GM12878 (cell line): ENCODE results near the gene USB1. TPM values are rescaled to one million over a fixed set of nuclear protein-coding genes. Genes with fewer than 3 reads are reported as not detected.

Source experiments
- ATAC-seq: fragments of 200-7000 bp; cut with Tn5 transposase; 3 replicates; pipeline ENCODE4 v1.9.1; 2020; ENCODE audit warnings: mild to moderate bottlenecking, moderate library complexity
- BruUV-seq: library from RNA; stranded (reverse); fragments of 400-500 nt; replicated peaks from 2 replicates; lab custom pipeline; 2021; lab: Mats Ljungman, UMichigan
- CTCF ChIA-PET: fragments of 300-600 bp; sonication (Branson Sonifier 250); formaldehyde crosslinking; extraction: SDS; loops from one replicate; lab custom pipeline; 2021; ENCODE audit warnings: inconsistent platforms; lab: Yijun Ruan, JAX
- POLR2A ChIA-PET: fragments of 350-600 bp; formaldehyde crosslinking; extraction: SDS; loops from one replicate; lab custom pipeline; 2021; ENCODE audit warnings: inconsistent platforms; lab: Charles Lee
- RAD21 ChIA-PET: fragments of 300-600 bp; sonication (Branson Sonifier 250); formaldehyde crosslinking; loops from one replicate; lab custom pipeline; 2023; ENCODE audit warnings: antibody characterized with exemption; ENCODE audit not compliant: unreplicated experiment; lab: Charles Lee
- SMC1A ChIA-PET: fragments of 300-600 bp; sonication (Branson Sonifier 250); formaldehyde crosslinking; loops from one replicate; lab custom pipeline; 2023; ENCODE audit not compliant: unreplicated experiment, uncharacterized antibody; lab: Charles Lee
- DNase-seq: peaks from one replicate; pipeline ENCODE4 v3.0.0-alpha.2; 2011; ENCODE audit warnings: low read depth, low spot score
- FAIRE-seq: peaks from 3 replicates; lab custom pipeline; 2011; peaks lifted over from hg19 to GRCh38; lab: Jason Lieb, UNC
- H2AFZ ChIP-seq: 2 replicates; pipeline ENCODE4 v1.6.0; 2011; ENCODE audit warnings: low read depth, low read length, control low read depth; ENCODE audit not compliant: control insufficient read depth
- H3K27ac ChIP-seq: 2 replicates; pipeline ENCODE4 v1.5.1; 2011; ENCODE audit warnings: control low read depth; ENCODE audit not compliant: control insufficient read depth, insufficient read depth
- H3K27me3 ChIP-seq, 2 experiments: replicated peaks in 1 of 2; 2 replicates each; pipeline versions ENCODE4 v1.6.0 to v1.6.1; 2011; ENCODE audit warnings: low read length in 1 of 2; ENCODE audit not compliant: control insufficient read depth in 2 of 2, insufficient read depth in 2 of 2
- H3K36me3 ChIP-seq, 2 experiments: 2 replicates each; pipeline ENCODE4 v1.5.1; 2011; ENCODE audit warnings: low read length in 1 of 2; ENCODE audit not compliant: control insufficient read depth in 2 of 2, insufficient read depth in 2 of 2
- H3K4me1 ChIP-seq: 2 replicates; pipeline ENCODE4 v1.6.1; 2011; ENCODE audit warnings: mild to moderate bottlenecking, low read length, moderate library complexity, mixed read lengths; ENCODE audit not compliant: control insufficient read depth, insufficient read depth
- H3K4me2 ChIP-seq: 2 replicates; pipeline ENCODE4 v1.6.0; 2011; ENCODE audit warnings: control low read depth; ENCODE audit not compliant: control insufficient read depth, insufficient read depth
- H3K4me3 ChIP-seq: fragments of 200-600 bp; sonication (generic); 2 replicates; pipeline ENCODE4 v1.5.1; 2016
- H3K79me2 ChIP-seq: 2 replicates; pipeline ENCODE4 v1.6.0; 2011; ENCODE audit warnings: low read length; ENCODE audit not compliant: control insufficient read depth, insufficient read depth
- H3K9ac ChIP-seq: 2 replicates; pipeline ENCODE4 v1.8.0; 2011; ENCODE audit warnings: low read length, control low read depth, mixed read lengths; ENCODE audit not compliant: control insufficient read depth, insufficient read depth
- H3K9me3 ChIP-seq: replicated peaks from 3 replicates; pipeline ENCODE4 v1.5.1; 2011; ENCODE audit warnings: mild to moderate bottlenecking, low read length; ENCODE audit not compliant: control insufficient read depth, insufficient read depth
- H4K20me1 ChIP-seq: 2 replicates; pipeline ENCODE4 v1.6.0; 2011; ENCODE audit not compliant: control insufficient read depth, insufficient read depth
- ASH2L ChIP-seq: fragments of 300-600, 200-600 bp; sonication (generic); IDR thresholded peaks from 2 replicates; pipeline ENCODE4 v1.6.1; 2017; ENCODE audit warnings: low read depth, mild to moderate bottlenecking, borderline replicate concordance
- BHLHE40 ChIP-seq, 2 experiments: fragments of 450-650 bp in 1 of 2; IDR thresholded peaks; 2 replicates each; pipeline ENCODE4 v1.6.1; 2011 to 2017; ENCODE audit warnings: low read depth in 2 of 2, borderline replicate concordance in 1 of 2, improper control_type of control experiment in 1 of 2, low read length in 1 of 2, mild to moderate bottlenecking in 1 of 2
- ESRRA ChIP-seq: IDR thresholded peaks from 2 replicates; pipeline ENCODE4 v1.6.1; 2012; ENCODE audit warnings: mild to moderate bottlenecking, low read length, improper control_type of control experiment
- HDAC2 ChIP-seq: fragments of 200-600 bp; sonication (generic); IDR thresholded peaks from 2 replicates; pipeline ENCODE4 v1.6.1; 2017
- MAX ChIP-seq: IDR thresholded peaks from 2 replicates; pipeline ENCODE4 v1.6.1; 2012; ENCODE audit warnings: low read depth, low read length, improper control_type of control experiment
- MEF2A ChIP-seq: IDR thresholded peaks from 2 replicates; pipeline ENCODE4 v1.6.1; 2011; ENCODE audit warnings: low read depth, mild to moderate bottlenecking, low read length, moderate library complexity; ENCODE audit not compliant: insufficient read depth
- MTA3 ChIP-seq: IDR thresholded peaks from 2 replicates; pipeline ENCODE4 v1.6.1; 2012; ENCODE audit warnings: low read length, inconsistent platforms, borderline replicate concordance
- NR2C2 ChIP-seq: IDR thresholded peaks from 2 replicates; pipeline ENCODE4 v1.6.1; 2011; ENCODE audit warnings: borderline replicate concordance, low read depth; ENCODE audit not compliant: control insufficient read depth, insufficient read length
- PAX8 ChIP-seq: fragments of 450-650 bp; IDR thresholded peaks from 2 replicates; pipeline ENCODE4 v1.6.1; 2017; ENCODE audit warnings: mild to moderate bottlenecking, moderate library complexity
- RAD51 ChIP-seq: fragments of 450-650 bp; IDR thresholded peaks from 2 replicates; pipeline ENCODE4 v1.6.1; 2016; ENCODE audit warnings: moderate library complexity, mild to moderate bottlenecking, inconsistent platforms
- SMAD5 ChIP-seq: IDR thresholded peaks from 2 replicates; pipeline ENCODE4 v1.6.1; 2016; ENCODE audit warnings: antibody characterized with exemption, low read depth
- SRF ChIP-seq, 2 experiments: IDR thresholded peaks; 2 replicates each; pipeline ENCODE4 v1.6.1; 2011; ENCODE audit warnings: low read depth in 2 of 2, low read length in 2 of 2, mild to moderate bottlenecking in 1 of 2, moderate library complexity in 1 of 2
- TARDBP ChIP-seq: IDR thresholded peaks from 2 replicates; pipeline ENCODE4 v1.6.1; 2016; ENCODE audit warnings: borderline replicate concordance
- WGBS: methylation state at CpG from one replicate; pipeline ENCODE4 v1.1.6; 2016; ENCODE audit warnings: low lambda C conversion rate; ENCODE audit not compliant: insufficient replicate concordance, insufficient coverage; ENCODE audit errors: missing lambda C conversion rate; 5-methylcytosine and 5-hydroxymethylcytosine counted together
- in situ Hi-C: fragments of 300-500 bp; cut with MboI; formaldehyde crosslinking; loops from 9 replicates; pipeline ENCODE4 v1.14.3; 2018; ENCODE audit warnings: mixed read lengths
- intact Hi-C: fragments of 100-400 bp; cut with micrococcal nuclease; formaldehyde crosslinking; loops from one replicate; pipeline ENCODE4 v1.14.2; 2022; ENCODE audit not compliant: unreplicated experiment
- polyA plus RNA-seq, 11 experiments: library from polyadenylated mRNA; depleted of rRNA in 4 of 11; unstranded in 6 of 11; stranded (reverse) in 5 of 11; fragments of >200 nt; fragmentation: Nextera tagmentation in 4 of 11; fragmentation: Illumina TruSeq in 1 of 11; extraction: Ambion mirVana in 4 of 11; extraction: Trizol in 1 of 11; gene quantifications; 1 replicate in 1 of 11; 2 replicates in 10 of 11; pipeline versions ENCODE4 v1.2.1 to v1.2.3, GENCODE V29; 2011 to 2016; ENCODE audit warnings: inconsistent platforms in 2 of 11, missing spikeins in 2 of 11, low read depth in 1 of 11
- total RNA-seq, 4 experiments: library from RNA; depleted of rRNA in 3 of 4; stranded (reverse); fragments of >200 nt in 3 of 4; fragmentation: Illumina TruSeq in 1 of 4; extraction: Trizol in 1 of 4; gene quantifications; 2 replicates each; pipeline versions ENCODE4 v1.2.1 to v1.2.3, GENCODE V29; 2013 to 2021
- TF ChIP-seq, protein P1 (sequence below): fragments of 450-650 bp; formaldehyde crosslinking; IDR thresholded peaks from 2 replicates; pipeline ENCODE4 v1.4.0; 2020; ENCODE audit warnings: mild to moderate bottlenecking, moderate library complexity
- TF ChIP-seq, protein P2 (sequence below): IDR thresholded peaks from 2 replicates; pipeline ENCODE4 v1.6.1; 2011; ENCODE audit warnings: borderline replicate concordance, low read depth, mild to moderate bottlenecking, moderate library complexity, mixed read lengths, low read length; ENCODE audit not compliant: insufficient read depth; ENCODE audit errors: extremely low read length

USB1 gene
- total and polyA plus RNA-seq, 10 of the 15 experiments (the other 5 are each of a cell fraction or from before 2014, with no cell fraction given): 7.9 to 72.2 (median 41.6) TPM

GRCh38 chr16:58035356-58036170 lies 34.4 kb downstream of the USB1 start:
- no peak for FAIRE-seq
- Histone ChIP-seq H4K20me1 (no peaks in the 10 kb centered on the region), H3K9ac (no peak overlapping the region), H3K79me2 (no peaks in the 10 kb centered on the region), H3K27me3 (no peaks in the 10 kb centered on the region; a peak in 1 of 4 replicates), H3K4me3 (no peak overlapping the region), H3K4me1 (no peaks in the 10 kb centered on the region), H3K27ac (no peak overlapping the region), H3K36me3 (no peaks in the 10 kb centered on the region), H3K4me2 (no peak overlapping the region), H3K9me3 (no peaks in the 10 kb centered on the region), H2AFZ (no peak overlapping the region)
- intact Hi-C loops (no loop called here), in situ Hi-C loops (no loop called here)
- DNase-seq: no peak
- ATAC-seq: no peak
- 13% methylated on average over 14 of the region's 14 CpGs for WGBS
- TF ChIP-seq HDAC2 (no peak), ASH2L (no peak), BHLHE40 (IDR thresholded peaks at IDR 0.05; ENCODE audit: borderline replicate concordance in 1 of 2, low read depth in 2 of 2, low read length in 1 of 2) (no peak), SRF (IDR thresholded peaks at IDR 0.05; ENCODE audit: low read depth in 2 of 2, low read length in 2 of 2) (no peak), SMAD5 (no peak), MTA3 (no peak), RAD51 (no peak), NR2C2 (no peak), ESRRA (no peak), PAX8 (no peak), TARDBP (no peak), MAX (no peak), MEF2A (no peak)
- TF ChIP-seq, protein P1, sequence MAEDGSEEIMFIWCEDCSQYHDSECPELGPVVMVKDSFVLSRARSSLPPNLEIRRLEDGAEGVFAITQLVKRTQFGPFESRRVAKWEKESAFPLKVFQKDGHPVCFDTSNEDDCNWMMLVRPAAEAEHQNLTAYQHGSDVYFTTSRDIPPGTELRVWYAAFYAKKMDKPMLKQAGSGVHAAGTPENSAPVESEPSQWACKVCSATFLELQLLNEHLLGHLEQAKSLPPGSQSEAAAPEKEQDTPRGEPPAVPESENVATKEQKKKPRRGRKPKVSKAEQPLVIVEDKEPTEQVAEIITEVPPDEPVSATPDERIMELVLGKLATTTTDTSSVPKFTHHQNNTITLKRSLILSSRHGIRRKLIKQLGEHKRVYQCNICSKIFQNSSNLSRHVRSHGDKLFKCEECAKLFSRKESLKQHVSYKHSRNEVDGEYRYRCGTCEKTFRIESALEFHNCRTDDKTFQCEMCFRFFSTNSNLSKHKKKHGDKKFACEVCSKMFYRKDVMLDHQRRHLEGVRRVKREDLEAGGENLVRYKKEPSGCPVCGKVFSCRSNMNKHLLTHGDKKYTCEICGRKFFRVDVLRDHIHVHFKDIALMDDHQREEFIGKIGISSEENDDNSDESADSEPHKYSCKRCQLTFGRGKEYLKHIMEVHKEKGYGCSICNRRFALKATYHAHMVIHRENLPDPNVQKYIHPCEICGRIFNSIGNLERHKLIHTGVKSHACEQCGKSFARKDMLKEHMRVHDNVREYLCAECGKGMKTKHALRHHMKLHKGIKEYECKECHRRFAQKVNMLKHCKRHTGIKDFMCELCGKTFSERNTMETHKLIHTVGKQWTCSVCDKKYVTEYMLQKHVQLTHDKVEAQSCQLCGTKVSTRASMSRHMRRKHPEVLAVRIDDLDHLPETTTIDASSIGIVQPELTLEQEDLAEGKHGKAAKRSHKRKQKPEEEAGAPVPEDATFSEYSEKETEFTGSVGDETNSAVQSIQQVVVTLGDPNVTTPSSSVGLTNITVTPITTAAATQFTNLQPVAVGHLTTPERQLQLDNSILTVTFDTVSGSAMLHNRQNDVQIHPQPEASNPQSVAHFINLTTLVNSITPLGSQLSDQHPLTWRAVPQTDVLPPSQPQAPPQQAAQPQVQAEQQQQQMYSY (CRISPR knock-in tag): no peak
- TF ChIP-seq, protein P2, sequence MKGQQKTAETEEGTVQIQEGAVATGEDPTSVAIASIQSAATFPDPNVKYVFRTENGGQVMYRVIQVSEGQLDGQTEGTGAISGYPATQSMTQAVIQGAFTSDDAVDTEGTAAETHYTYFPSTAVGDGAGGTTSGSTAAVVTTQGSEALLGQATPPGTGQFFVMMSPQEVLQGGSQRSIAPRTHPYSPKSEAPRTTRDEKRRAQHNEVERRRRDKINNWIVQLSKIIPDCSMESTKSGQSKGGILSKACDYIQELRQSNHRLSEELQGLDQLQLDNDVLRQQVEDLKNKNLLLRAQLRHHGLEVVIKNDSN: no peak
- POLR2A ChIA-PET: no interaction called here
- SMC1A ChIA-PET: interaction anchor here (0.8 kb wide), 1 partner anchor 28 kb away, joined by 4 read pairs; no protein-coding TSS in a partner anchor
- CTCF ChIA-PET: no interaction called here
- no TSS peak for BruUV-seq
- RAD21 ChIA-PET: interaction anchor here (1.5 kb wide), 1 partner anchor 91 kb away, joined by 4 read pairs; no protein-coding TSS in a partner anchor
